ENCODE results near the gene CSRNP3.

GRCh38 chr2:165561516-165561915 is 92.0 kb downstream of the CSRNP3 start:
- TF ChIP-seq RAD21 (IDR thresholded peaks at IDR 0.05; ENCODE audit: low read depth) (no peak), TAF1 (IDR thresholded peaks at IDR 0.05; ENCODE audit: low read depth) (no peak), CREB1 (IDR thresholded peaks at IDR 0.05; ENCODE audit: low read depth) (no peak), REST (IDR thresholded peaks at IDR 0.05; ENCODE audit: low read depth) (no peak), EGR1 (IDR thresholded peaks at IDR 0.05) (no peak), CEBPB (IDR thresholded peaks at IDR 0.05) (no peak), TCF12 (IDR thresholded peaks at IDR 0.05; ENCODE audit: low read depth) (no peak), YY1 (IDR thresholded peaks at IDR 0.05; ENCODE audit: low read depth) (no peak), TEAD4 (IDR thresholded peaks at IDR 0.05) (no peak), EP300 (IDR thresholded peaks at IDR 0.05; ENCODE audit: borderline replicate concordance) (no peak), FOXM1 (IDR thresholded peaks at IDR 0.05; ENCODE audit: borderline replicate concordance, low read depth) (no peak)
- TF ChIP-seq, protein P1, sequence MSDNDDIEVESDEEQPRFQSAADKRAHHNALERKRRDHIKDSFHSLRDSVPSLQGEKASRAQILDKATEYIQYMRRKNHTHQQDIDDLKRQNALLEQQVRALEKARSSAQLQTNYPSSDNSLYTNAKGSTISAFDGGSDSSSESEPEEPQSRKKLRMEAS (IDR thresholded peaks at IDR 0.05), result no peak
- TF ChIP-seq, protein P2, sequence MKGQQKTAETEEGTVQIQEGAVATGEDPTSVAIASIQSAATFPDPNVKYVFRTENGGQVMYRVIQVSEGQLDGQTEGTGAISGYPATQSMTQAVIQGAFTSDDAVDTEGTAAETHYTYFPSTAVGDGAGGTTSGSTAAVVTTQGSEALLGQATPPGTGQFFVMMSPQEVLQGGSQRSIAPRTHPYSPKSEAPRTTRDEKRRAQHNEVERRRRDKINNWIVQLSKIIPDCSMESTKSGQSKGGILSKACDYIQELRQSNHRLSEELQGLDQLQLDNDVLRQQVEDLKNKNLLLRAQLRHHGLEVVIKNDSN (IDR thresholded peaks at IDR 0.05), result no peak
